Vagina (tissue), 2 donors: ENCODE measurements around the gene MACROD2.

Source experiments
- POLR2A ChIP-seq, 2 donors: fragments of 450-650 bp; IDR thresholded peaks; one replicate each; pipeline ENCODE4 v1.6.1; 2017; ENCODE audit warnings: antibody characterized with exemption in 2 of 2, mild to moderate bottlenecking in 2 of 2, moderate library complexity in 2 of 2
- TF ChIP-seq, protein P1 (sequence below), 3 experiments: fragments of 450-650 bp in 2 of 3; fragments of 200-600 bp in 1 of 3; sonication (generic) in 1 of 3; IDR thresholded peaks; one replicate each; pipeline ENCODE4 v1.5.1; 2017 to 2019; ENCODE audit warnings: antibody characterized with exemption in 3 of 3, mild to moderate bottlenecking in 2 of 3, moderate library complexity in 2 of 3

DNA sequence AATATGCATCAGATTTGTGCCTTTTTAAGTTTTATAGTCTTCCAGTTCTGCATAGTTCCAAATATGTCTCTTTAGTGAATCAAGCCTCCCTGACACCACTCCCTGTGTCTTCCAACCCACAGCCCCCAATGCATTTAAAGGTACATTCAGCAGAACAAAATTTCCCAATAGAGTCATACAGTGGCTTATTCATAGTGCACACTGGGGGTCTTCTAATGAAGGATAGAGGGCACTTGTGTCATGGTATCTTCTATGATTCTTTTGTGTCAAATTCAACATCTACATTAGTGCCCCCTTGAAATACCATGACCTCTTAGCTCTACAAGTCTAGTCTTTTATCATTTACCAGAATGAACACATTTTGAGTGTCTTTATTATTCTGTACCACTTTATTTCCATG, 308.3 kb downstream of the MACROD2 start:
- TF ChIP-seq POLR2A (IDR thresholded peaks at IDR 0.05): no peak
- TF ChIP-seq, protein P1, sequence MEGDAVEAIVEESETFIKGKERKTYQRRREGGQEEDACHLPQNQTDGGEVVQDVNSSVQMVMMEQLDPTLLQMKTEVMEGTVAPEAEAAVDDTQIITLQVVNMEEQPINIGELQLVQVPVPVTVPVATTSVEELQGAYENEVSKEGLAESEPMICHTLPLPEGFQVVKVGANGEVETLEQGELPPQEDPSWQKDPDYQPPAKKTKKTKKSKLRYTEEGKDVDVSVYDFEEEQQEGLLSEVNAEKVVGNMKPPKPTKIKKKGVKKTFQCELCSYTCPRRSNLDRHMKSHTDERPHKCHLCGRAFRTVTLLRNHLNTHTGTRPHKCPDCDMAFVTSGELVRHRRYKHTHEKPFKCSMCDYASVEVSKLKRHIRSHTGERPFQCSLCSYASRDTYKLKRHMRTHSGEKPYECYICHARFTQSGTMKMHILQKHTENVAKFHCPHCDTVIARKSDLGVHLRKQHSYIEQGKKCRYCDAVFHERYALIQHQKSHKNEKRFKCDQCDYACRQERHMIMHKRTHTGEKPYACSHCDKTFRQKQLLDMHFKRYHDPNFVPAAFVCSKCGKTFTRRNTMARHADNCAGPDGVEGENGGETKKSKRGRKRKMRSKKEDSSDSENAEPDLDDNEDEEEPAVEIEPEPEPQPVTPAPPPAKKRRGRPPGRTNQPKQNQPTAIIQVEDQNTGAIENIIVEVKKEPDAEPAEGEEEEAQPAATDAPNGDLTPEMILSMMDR (IDR thresholded peaks at IDR 0.05): no peak
